Stimulated activated CD8-positive, alpha-beta memory T cell treated with anti-CD3 and anti-CD28 coated beads, Interleukin-7, amount 100 ng/mL, for 48 hours (primary cell): ENCODE results near the gene AGAP1.
"Not testable (repeated sequence)": the region's sequence is repeated elsewhere in the genome, so short reads cannot be mapped to it uniquely, and the experiment has no call there.

Experiments
- DNase-seq, 2 donors: peaks; one replicate each; pipeline ENCODE4 v3.0.0-alpha.2; 2020; ENCODE audit warnings: low read depth in 1 of 2; ENCODE audit errors: extremely low read depth in 1 of 2

The AGAP1 gene

GRCh38 chr2:235926229-235926628 is 432.4 kb downstream of the AGAP1 start:
- no peak for DNase-seq

GRCh38 chr2:235928751-235929370 is 435.0 kb downstream of the AGAP1 start:
- no peak for DNase-seq

DNA sequence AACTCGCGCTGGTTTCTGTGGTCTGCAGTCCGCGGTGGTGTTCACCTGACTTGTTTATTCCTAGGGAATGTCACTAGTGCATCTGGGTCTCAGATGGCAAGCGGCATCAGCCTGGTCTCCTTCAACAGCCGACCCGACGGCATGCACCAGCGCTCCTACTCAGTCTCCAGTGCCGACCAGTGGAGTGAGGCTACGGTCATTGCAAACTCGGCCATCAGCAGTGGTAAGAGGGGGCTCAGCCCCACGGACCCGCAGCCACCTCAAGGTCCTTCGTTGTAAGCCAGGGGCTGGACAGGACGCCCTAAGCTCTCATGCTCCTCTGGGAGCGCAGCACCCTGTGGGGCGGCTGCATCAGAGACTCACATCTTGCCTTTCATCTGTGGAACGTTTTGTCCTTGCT is 436.9 kb downstream of the AGAP1 start:
- no peak for DNase-seq

GRCh38 chr2:235931676-235932075 is 437.8 kb downstream of the AGAP1 start:
- DNase-seq = no peak

GRCh38 chr2:235934059-235934773 is 440.4 kb downstream of the AGAP1 start:
- DNase-seq = no peak

GRCh38 chr2:235934774-235935484 is 441.1 kb downstream of the AGAP1 start:
- no peak for DNase-seq

DNA sequence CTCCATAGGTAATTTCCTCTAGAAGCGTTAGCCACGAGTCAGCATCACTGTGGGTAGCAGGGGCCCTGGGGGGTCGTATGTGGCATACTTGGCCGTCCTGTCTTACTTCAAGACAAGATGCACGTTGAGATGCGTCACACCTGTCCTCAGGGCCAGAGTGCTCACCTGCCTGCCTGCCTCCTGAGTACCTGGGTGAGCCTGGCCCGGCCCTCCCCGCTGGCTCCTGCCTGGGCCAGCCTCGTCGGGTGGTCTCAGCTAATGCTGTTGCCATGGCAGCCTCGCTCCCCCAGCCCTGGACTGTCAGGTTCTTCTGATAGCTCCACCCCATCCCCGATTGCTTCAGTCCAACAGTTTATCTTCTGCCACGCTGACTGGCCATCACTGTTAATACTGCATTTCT is 441.9 kb downstream of the AGAP1 start:
- DNase-seq = no peak

- DNase-seq = no peak
Measured at GRCh38 chr2:235936493-235936892, 442.6 kb downstream of the AGAP1 start.

DNA sequence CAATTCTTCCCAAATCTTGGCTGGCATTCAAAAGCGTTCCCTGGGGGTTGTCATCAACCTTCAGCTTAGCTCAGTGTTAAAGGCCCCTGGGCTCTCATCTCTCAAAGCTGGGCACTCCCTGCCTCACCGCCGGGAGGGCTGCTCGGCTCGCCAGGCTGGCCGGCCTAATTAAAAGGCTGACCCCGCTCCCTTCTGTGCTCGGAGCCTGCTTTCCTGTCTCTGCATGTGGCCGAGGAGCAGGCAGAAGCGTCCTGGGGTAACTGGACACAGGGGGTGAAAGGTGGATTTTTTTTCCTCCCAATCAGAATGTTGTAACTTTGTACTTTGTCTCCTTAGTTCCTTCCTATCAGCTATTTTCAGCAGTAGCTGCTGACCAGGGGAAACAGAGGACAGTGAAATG is 443.2 kb downstream of the AGAP1 start:
- no peak for DNase-seq

- DNase-seq = no peak
Measured at GRCh38 chr2:235937526-235937925, 443.7 kb downstream of the AGAP1 start.

- no peak for DNase-seq
Measured at GRCh38 chr2:235937936-235938335, 444.1 kb downstream of the AGAP1 start.

GRCh38 chr2:235938611-235939010 is 444.8 kb downstream of the AGAP1 start:
- no peak for DNase-seq

GRCh38 chr2:235939471-235939870 is 445.6 kb downstream of the AGAP1 start:
- DNase-seq = no peak

GRCh38 chr2:235940330-235940729 is 446.5 kb downstream of the AGAP1 start:
- no peak for DNase-seq

DNA sequence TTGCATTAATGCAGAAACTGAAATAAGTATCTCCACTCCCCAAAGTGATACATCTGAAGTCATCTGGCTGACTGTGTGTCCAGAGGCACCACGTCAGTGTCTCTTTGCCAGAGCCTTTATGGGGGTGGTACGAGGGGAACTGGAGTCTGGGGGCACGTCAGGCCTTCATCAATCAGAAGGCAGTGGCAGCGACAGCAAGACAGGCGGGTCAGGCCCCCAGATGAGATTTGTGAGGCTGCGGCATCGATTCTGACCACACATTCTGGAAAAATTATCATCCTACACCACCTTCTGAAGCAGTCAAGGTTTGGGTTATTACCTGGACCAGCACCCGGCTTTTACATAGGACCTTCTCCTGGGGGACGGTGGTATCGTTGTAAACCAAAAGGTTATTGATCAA is 450.7 kb downstream of the AGAP1 start:
- DNase-seq = no peak

GRCh38 chr2:235945608-235946140 is 451.8 kb downstream of the AGAP1 start:
- no peak for DNase-seq

- DNase-seq = no peak
Measured at GRCh38 chr2:235946590-235946989, 452.7 kb downstream of the AGAP1 start.

DNA sequence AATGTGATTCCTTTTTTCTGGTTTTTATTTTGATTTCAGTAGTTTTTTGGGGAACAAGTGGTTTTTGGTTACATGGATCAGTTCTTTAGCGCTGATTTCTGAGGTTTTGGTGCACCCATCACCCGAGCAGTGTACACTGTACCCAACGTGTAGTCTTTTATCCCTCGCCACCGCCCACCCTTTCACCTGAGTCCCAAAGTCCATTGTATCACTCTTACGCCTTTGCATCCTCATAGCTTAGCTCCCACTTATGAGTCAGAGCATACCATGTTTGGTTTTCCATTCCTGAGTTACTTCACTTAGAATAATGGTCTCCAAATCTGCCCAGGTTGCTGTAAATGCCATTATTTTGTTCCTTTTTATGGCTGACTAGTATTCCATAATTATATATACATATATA is 453.2 kb downstream of the AGAP1 start:
- not testable (repeated sequence) for DNase-seq

DNA sequence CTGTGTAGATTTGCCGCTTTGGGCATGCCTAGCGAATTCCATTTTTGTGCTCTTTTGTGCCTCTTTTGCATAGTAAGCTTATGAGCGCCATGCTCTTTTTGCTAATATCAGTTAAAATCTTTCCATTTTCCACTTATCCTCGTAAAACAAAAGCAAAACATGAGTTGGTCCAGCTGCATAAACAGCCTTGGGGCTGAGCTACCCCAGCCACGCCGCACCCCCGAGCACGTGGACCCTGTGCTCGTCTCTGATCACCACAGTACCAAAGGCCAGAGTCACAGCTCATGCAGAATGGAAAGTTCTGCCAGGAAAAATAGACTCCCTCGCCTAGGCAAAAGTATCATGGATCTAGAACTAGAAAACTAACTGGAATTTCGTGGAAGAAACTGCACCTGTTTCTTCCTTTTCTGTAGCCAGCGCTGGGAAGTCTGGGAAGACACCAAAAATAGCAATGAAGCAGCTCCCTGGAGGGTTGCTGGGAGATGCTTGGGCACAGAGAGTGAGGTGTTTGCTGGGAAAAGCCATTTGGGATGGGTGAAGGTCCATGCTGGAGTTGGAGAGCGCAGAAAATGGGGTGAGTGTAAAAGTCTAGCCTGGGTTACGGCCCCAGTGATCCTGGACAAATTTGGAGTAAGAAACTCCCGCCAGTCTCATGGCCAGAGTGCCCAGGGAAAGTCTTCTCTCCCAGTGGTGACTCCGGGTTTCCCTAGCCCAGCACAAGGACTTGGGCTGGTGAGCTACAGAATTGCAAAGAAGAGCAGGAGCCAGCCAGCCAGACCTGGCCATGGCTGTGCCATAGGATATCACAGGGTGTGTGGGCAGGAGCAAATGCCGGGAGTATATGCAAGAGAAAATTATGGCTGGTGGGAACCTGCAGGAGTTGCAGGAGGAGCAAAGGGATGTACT is 456.0 kb downstream of the AGAP1 start:
- no peak for DNase-seq

- DNase-seq = no peak
Measured at GRCh38 chr2:235950473-235950809, 456.6 kb downstream of the AGAP1 start.

DNA sequence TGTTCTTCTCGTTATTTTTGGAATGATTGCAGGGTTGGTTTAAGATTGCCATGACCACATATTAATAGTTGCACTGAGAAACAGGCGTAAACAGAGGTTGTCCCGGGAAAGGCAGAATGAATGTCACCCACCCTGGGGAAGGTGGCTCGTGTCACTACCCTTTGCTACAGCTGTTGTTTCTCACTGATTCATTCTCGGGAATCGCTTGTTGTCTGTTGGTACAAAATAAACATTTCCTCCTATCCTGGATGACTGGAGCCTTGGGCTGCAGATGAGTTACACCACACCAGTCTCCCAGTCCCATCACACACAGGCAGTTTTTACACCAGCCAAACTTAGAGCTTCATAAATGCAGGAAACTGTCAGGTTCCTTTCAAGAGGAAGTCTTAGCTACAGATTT is 457.6 kb downstream of the AGAP1 start:
- no peak for DNase-seq
